Non-pigmented ciliary epithelial cell (primary cell): ENCODE measurements around the gene ST7L.

Experiments used
- DNase-seq: peaks from one replicate; pipeline ENCODE4 v3.0.0-alpha.2; 2010; ENCODE audit warnings: low read depth

The ST7L gene

GRCh38 chr1:112618114-112618720 lies 724 bp downstream of the ST7L start:
- DNase-seq = no peak

DNA sequence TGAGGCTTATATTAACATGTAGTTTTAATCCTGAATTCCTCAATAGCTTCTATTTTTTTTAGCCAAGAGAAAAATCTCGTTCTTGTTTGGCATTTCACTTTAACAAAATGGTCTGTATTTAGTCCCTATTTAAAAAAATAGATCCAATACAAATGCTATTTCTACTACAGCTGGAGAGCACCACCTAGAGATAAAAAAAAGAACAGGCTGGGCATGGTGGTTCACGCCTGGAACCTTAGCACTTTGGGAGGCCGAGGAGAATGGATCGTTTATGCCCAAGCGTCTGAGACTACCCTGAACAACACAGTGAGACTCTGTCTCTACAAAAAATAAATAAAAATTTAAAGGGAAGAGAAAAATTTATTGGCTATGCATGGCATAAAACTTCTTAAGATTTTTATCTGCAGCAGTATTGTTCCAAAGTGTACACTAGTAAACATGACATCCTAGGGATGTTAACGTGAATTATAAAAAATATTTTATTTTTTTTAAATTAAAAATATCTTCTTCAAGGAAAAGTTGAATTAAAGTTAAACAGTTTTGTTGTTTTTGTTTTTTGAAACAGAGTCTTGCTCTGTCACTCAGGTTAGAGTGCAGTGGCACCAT lies 4.4 kb downstream of the ST7L start:
- DNase-seq = no peak

DNA sequence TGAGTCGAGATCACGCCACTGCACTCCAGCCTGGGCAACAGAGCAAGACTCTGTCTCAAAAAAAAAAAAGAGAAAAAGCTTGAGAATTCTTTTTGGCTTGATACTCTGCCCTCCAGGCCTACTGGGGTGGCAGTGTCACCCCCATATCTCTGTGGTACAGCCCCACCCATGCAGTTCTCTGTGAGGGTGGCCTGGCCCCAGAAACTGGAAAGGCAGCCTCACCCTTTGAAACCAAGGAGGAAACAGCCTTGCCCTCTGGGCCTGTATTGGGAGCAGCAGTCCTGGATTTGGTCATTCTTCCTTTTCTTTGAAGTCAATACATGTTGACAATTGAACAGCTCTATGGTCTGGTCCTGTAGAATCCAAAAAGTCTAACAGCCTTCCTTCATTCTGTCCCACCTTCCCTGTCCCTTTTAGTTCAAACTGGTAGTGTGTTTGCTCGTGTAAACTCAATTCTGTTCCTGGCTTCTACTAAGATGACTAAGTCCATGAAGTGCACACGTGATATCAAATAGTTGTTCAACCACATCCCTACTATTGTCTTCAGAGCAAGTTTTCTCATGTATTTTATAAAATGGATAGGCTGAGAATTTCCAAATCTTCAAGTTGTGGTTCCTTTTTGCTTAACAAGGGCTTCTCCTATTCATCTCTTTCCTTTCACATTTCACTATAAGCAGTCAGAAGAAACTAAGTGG lies 13.2 kb downstream of the ST7L start:
- DNase-seq = no peak

DNA sequence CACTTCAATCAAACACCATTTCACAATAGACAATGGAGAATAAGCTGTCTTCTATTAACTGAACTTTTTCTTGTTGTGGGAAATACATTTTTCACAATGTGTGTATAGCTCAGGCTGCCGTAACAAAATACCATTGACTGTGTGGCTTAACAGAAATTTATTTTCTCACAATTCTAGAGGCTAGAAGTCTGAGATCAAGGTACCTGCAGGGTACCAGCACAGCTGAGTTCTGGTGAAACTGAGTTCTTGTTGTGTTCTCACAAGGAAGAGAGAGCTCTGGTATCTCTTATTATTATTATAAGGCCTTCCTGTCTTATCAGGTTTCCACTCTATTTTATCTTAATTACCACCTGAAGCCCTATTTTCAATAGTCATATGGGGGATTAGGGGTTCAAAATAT lies 15.4 kb downstream of the ST7L start:
- DNase-seq = no peak

DNA sequence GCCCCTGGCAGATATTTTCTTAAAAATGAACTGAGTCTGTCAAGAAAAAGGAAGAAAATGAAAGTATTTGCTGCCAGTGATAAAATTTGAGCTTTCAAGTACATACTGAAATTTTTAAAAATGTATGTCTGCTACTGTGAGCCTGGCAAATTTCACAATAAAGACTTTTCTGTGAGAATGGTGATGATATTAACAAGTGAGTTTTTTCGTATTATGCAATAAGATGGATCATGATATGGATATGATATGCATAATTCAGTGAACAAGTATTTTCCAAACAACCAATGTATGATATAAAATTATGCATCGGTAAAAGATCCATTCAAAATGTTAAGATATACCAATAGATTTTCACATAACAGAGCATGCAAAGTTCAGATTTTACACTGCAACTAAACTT lies 15.9 kb downstream of the ST7L start:
- DNase-seq = no peak

- DNase-seq = no peak
Measured at GRCh38 chr1:112599477-112599876, 19.5 kb downstream of the ST7L start.

DNA sequence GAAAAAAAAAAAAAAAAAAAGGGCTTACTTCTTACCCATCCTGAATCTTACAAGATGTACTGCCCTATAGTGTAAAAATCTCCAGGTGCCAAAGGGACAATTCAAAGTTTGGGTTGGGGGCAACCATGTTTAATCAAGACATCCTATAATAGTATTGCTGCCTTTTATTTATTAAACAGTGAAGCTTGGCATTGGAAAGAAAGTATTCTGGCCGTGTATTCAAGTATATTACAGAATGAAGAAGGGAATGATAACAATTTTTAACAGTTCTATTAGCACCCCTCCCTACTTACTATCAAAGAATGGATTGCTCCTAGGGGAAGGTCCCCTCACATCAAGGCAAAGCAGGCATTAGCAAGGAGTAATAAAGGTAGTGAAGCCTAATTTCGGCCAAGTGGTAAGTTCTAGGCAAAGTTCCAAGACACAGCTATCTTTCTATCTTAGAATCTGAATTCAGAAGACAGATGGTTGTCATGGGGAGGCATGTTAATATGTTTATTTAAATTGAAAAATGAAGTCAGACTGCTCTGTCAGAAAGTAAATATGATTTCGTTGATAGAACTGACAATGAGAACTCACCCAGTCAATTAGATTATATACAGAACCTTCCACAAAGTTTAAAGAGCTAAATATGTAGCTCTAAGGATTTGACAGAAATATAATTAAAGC lies 24.6 kb downstream of the ST7L start:
- no peak for DNase-seq

- DNase-seq = no peak
Measured at GRCh38 chr1:112589766-112590165, 29.2 kb downstream of the ST7L start.

DNA sequence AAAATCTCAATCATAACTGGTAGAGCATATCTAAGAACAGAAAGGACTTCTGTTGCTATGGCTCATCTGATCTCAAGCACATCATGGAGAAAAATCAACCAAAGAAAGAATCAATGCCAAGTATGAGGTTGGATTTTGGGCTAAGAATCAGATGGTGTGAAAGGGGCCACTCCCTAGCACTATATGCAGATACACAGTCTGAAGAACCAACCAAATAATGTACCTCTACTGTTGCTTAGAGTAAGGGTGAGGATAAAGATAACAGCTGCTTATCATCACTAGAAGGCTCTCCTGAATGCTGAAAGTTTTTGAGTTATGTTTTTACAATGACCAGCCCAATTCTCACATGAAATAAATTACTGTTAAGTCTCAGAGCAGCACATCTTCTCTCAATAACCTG lies 35.6 kb downstream of the ST7L start:
- no peak for DNase-seq

GRCh38 chr1:112581586-112582192 lies 37.3 kb downstream of the ST7L start:
- DNase-seq = no peak

GRCh38 chr1:112579801-112580510 lies 39.0 kb downstream of the ST7L start:
- no peak for DNase-seq

GRCh38 chr1:112576240-112576639 lies 42.7 kb downstream of the ST7L start:
- no peak for DNase-seq

DNA sequence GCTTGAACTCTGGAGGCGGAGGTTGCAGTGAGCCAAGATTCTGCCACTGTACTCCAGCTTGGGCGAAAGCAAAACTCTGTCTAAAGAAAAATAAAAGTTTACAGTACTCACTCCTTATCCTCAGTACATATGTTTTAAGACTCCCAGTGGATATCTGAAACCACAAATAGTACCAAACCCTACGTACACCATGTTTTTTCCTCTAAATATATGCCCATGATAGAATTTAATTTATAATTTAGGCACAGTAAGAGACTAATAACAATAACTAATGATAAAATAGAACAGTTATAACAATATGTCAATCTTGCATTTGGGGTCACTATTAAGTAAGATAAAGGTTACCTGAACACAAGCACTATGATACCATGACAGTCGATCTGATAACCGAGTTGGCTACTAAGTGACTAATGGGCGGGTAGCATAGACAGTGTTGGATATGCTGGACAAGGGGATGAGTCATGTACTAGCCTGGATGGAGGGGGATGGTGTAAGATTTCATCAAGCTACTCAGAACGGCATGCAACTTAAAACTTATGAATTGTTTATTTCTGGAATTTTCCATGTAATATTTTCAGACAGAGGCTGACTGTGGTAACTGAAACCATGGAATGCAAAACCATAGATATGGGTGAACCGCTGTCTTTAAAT lies 43.7 kb downstream of the ST7L start:
- DNase-seq = peak; percentile 98

- no peak for DNase-seq
Measured at GRCh38 chr1:112565800-112566199, 53.1 kb downstream of the ST7L start.

DNA sequence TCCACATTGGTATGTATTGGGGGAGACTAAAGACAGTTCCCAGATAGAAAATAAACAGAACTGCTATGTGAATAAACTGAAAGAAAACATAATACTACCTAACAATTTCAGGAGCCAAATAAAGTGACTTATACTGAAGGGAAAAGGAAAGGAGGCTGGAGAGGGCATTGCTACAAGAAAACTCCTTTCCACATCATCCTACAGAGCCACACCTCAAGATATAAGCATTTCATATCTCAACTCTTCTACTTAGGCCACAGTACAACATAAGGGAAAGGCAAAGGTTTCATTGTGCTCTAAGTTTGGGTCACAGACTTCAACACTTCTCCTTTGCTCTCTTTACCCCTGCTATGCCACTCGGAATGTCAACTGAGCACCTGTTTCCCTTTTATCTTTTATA lies 54.9 kb downstream of the ST7L start:
- DNase-seq = no peak

DNA sequence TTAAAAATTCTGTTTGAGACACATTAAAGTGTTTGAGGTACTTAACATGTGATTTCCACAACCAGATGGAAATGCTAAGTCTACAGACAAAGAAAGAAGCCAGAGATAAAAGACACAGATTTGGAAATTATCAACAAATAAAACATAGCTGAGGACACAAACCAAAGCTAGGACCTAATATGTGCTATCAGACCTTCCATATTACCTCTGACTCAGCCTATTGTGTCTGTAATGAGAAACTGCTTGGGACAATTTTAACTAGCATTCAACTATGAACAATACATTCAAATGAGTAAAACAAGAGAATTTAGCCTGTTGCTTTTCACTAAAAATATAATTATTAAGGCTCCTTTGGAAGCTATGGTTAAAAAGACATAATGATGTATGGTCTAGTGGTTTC lies 55.6 kb downstream of the ST7L start:
- no peak for DNase-seq

- DNase-seq = no peak
Measured at GRCh38 chr1:112558634-112559033, 60.3 kb downstream of the ST7L start.

DNA sequence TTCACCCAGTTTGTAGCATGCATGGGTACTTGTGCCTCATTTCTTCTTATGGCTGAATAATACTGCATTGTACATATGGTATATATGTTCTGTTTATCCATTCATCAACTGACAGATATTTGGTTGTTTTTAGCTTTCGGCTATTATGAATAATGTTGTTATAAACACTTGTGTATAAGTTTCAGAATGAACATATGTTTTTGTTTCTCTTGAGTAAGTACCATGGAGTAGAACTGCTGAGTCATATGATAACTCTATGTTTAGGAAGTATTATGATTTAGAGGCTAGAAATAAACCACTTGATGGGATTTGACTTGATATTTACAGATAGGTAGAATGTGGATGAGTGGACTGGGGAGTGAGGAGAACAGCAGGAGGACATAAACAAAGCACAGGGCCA lies 61.6 kb downstream of the ST7L start:
- DNase-seq = no peak

DNA sequence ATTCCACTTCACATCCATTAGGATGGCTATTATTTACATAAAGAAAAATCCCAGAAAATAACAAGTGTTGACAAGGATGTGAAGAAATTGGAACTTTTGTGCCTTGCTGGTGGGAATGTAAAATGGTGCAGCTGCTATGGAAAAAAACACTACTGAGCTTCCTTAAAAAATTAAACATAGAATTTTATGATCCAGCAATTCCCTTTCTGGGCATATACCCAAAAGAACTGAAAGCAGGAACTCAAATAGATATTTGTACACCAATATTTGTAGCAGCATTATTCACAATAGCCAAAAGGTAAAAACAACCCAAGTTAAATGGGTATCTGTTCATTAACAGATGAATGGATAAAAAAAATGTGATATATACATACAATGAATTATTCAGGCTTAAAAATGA lies 64.5 kb downstream of the ST7L start:
- DNase-seq = no peak

- DNase-seq = no peak
Measured at GRCh38 chr1:112549590-112549989, 69.4 kb downstream of the ST7L start.

- DNase-seq = no peak
Measured at GRCh38 chr1:112548547-112548946, 70.4 kb downstream of the ST7L start.

- no peak for DNase-seq
Measured at GRCh38 chr1:112546076-112546475, 72.9 kb downstream of the ST7L start.
